Skeletal muscle tissue (tissue), 4 donors: ENCODE results near the gene CLBA1. TPM values are rescaled to one million over a fixed set of nuclear protein-coding genes. Genes with fewer than 3 reads are reported as not detected.
A peak's percentile ranks its signal among the peaks of the same experiment; 100 is the strongest.

Experiments
- H3K27ac ChIP-seq: one replicate; pipeline ENCODE4 v1.7.0; 2013; ENCODE audit warnings: mild to moderate bottlenecking, low read depth, low read length, inconsistent platforms
- H3K27me3 ChIP-seq, 3 donors: one replicate each; pipeline ENCODE4 v1.7.0; 2013; ENCODE audit warnings: low read length in 3 of 3; ENCODE audit not compliant: control insufficient read depth in 3 of 3, insufficient read depth in 3 of 3
- H3K36me3 ChIP-seq, 3 donors: one replicate each; pipeline ENCODE4 v1.7.0; 2013; ENCODE audit warnings: low read length in 3 of 3; ENCODE audit not compliant: control insufficient read depth in 3 of 3, insufficient read depth in 3 of 3
- H3K4me1 ChIP-seq, 3 donors: one replicate each; pipeline ENCODE4 v1.7.0; 2013; ENCODE audit warnings: low read length in 3 of 3, mild to moderate bottlenecking in 3 of 3; ENCODE audit not compliant: control insufficient read depth in 3 of 3, insufficient read depth in 3 of 3
- H3K4me3 ChIP-seq, 3 donors: one replicate each; pipeline ENCODE4 v1.7.0; 2013; ENCODE audit warnings: low read length in 3 of 3
- H3K9ac ChIP-seq, 3 donors: one replicate each; pipeline ENCODE4 v1.7.0; 2013; ENCODE audit warnings: low read length in 3 of 3, mild to moderate bottlenecking in 3 of 3, moderate library complexity in 2 of 3, low read depth in 1 of 3
- H3K9me3 ChIP-seq, 3 donors: one replicate each; pipeline ENCODE4 v1.7.0; 2013; ENCODE audit warnings: low read length in 3 of 3; ENCODE audit not compliant: control insufficient read depth in 3 of 3
- total RNA-seq: library from RNA; depleted of rRNA; stranded (reverse); fragments of >200 nt; gene quantifications from one replicate; pipeline ENCODE4 v1.2.3, GENCODE V29; 2014
- donor health status: Osteomylitis.

Gene CLBA1
- total RNA-seq: 2.1 TPM

DNA sequence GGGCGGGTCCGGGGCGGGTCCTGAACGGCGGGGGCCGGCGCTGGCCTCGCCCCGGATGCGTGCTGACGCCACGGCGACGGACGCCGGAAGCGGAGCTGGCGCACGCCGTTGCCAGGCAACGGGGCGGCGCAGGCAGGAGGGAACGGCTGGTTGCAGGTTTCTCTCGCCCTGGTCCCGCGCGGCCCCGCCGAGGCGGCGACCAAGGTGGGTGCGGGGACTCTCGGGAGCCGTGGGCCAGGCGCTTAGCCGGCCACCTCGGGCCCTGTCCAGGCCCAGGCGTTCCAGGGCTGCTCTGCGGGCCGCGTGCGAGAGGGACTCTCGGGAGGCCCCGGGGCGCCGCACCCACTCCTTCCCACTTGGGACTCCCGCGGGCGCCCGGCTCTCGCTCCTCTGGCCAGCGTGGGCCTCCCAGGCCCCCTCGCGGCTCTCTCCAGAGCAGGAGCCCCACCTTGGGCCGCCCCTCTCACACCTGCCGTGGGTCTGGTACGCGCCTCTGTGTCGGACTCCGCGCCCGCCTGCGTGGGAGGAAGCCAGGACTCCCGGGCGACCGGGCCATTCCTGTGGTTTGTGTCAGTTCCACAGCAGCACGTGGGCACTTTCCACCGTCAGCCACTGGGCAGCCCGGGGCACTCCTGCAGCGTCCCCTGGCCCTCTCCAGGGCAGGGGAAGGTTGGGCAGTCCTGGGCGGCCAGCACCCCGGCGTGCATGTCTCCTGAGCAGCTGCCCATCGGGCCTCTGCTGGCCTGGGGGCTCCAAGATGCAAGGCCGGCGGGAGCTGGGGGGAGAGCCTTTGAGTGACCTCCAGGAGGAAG lies at the start of gene CLBA1:
CLBA1 (plus strand) TSS at position 114 of the 812 bp plus-strand sequence; CDS start at position 758, 644 bp downstream.
- H3K36me3 ChIP-seq: peaks cover 0 to 2% (median 0%) of the 10 kb centered on the region in 3 donors
- peaks cover 10 to 14% (median 14%) of the 10 kb centered on the region in 3 donors for H3K4me1 ChIP-seq
- H3K9me3 ChIP-seq: no peaks in the 10 kb centered on the region
- H3K27me3 ChIP-seq: no peaks in the 10 kb centered on the region
- peak within 1 kb of the TSS; percentile 68 to 79 (median 72) for H3K9ac ChIP-seq
- peak within 1 kb of the TSS; percentile 59 to 73 (median 72) for H3K4me3 ChIP-seq
- H3K27ac ChIP-seq: no peak within 1 kb of the TSS

- Histone ChIP-seq H3K27me3 (peaks cover 20 to 36% (median 35%) of the 10 kb centered on the region in 3 donors), H3K4me1 (peaks cover 0 to 6% (median 4%) of the 10 kb centered on the region in 3 donors), H3K9me3 (no peaks in the 10 kb centered on the region), H3K9ac (no peak overlapping the region), H3K36me3 (peaks cover 0 to 4% (median 0%) of the 10 kb centered on the region in 3 donors), H3K27ac (no peak overlapping the region), H3K4me3 (no peak overlapping the region)
These were observed 49.6 kb upstream of the CLBA1 start for GRCh38 chr14:104935955-104936354.

DNA sequence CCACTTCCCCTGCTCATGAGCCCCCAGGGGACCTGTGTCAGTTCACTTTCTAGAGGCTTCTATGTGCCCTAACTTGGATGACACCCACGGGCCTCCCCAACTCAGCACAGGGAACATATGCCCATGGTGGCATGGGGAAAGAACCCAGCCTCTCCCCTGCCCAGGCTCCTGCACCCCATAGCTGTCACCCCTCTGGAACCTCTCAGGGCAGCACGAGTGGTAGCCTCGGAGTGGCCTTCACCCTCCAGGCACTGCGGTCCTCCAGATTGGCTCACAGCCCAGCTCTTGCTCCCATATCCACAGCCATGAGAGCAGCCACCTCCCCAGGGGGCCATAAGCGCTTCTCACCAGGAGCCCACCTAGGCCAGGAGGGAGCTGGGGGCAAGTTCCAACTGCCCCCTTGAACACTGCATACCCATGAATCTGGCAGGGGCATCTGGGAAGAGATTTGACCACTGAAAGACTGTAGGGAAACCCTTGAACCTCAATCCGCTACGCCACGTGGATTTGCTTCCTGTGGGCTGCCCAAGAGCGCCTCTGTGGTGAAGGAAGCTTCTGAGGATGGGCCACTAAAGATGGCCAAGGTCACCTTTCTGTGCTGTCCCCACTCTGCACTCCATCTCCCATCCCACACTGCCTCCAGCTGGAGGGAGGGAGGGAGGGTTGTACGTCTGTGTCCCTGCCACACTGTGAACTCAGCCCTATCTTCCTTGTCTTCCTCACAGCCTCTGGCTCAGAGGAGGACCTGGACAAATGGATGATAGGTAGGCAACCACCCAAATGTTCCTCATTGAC lies 49.0 kb upstream of the CLBA1 start:
- H3K27me3 ChIP-seq: peaks cover 20 to 36% (median 35%) of the 10 kb centered on the region in 3 donors
- no peak overlapping the region for H3K4me3 ChIP-seq
- no peak overlapping the region for H3K27ac ChIP-seq
- peaks cover 0 to 4% (median 0%) of the 10 kb centered on the region in 3 donors for H3K36me3 ChIP-seq
- peaks cover 0 to 6% (median 4%) of the 10 kb centered on the region in 3 donors for H3K4me1 ChIP-seq
- no peak overlapping the region for H3K9ac ChIP-seq
- H3K9me3 ChIP-seq: no peaks in the 10 kb centered on the region

GRCh38 chr14:104937161-104937560 lies 48.4 kb upstream of the CLBA1 start:
- no peaks in the 10 kb centered on the region for H3K9me3 ChIP-seq
- H3K9ac ChIP-seq: no peak overlapping the region
- H3K27ac ChIP-seq: no peak overlapping the region
- no peak overlapping the region for H3K4me3 ChIP-seq
- peaks cover 22 to 34% (median 33%) of the 10 kb centered on the region in 3 donors for H3K27me3 ChIP-seq
- H3K4me1 ChIP-seq: peaks cover 0 to 6% (median 4%) of the 10 kb centered on the region in 3 donors
- peaks cover 0 to 4% (median 0%) of the 10 kb centered on the region in 3 donors for H3K36me3 ChIP-seq

- Histone ChIP-seq H3K4me3 (no peak overlapping the region), H3K27me3 (peaks cover 24 to 28% (median 27%) of the 10 kb centered on the region in 3 donors), H3K36me3 (peaks cover 0 to 4% (median 0%) of the 10 kb centered on the region in 3 donors), H3K9ac (no peak overlapping the region), H3K27ac (no peak overlapping the region), H3K9me3 (no peaks in the 10 kb centered on the region), H3K4me1 (peaks cover 0 to 2% (median 2%) of the 10 kb centered on the region in 3 donors)
These were observed 47.8 kb upstream of the CLBA1 start for GRCh38 chr14:104937694-104938365.

GRCh38 chr14:104938436-104938835 lies 47.2 kb upstream of the CLBA1 start:
- Histone ChIP-seq H3K27me3 (peaks cover 24 to 28% (median 27%) of the 10 kb centered on the region in 3 donors), H3K9ac (no peak overlapping the region), H3K4me3 (no peak overlapping the region), H3K4me1 (peaks cover 0 to 2% (median 0%) of the 10 kb centered on the region in 3 donors), H3K9me3 (no peaks in the 10 kb centered on the region), H3K27ac (no peak overlapping the region), H3K36me3 (peaks cover 0 to 4% (median 0%) of the 10 kb centered on the region in 3 donors)

DNA sequence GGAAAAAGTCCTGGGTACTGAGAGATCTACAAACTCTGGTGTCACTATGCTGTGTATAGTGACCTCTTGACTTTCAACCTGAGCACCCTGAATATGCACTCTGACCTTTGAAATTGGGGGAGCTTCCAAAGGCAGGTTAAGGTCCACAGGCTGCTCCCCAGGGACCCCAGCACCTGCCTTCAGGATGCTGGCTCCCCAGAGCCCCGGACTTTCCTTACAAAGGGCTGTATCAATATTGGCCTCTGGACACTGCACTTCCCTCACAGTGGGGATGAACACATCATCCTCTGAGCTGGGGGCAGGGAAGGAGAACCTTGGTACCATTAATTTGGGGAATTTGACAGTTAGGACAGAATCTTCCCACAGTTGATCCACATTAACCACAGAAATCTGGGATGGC lies 46.6 kb upstream of the CLBA1 start:
- Histone ChIP-seq H3K9ac (no peak overlapping the region), H3K36me3 (peaks cover 0 to 4% (median 0%) of the 10 kb centered on the region in 3 donors), H3K27me3 (peaks cover 24 to 28% (median 27%) of the 10 kb centered on the region in 3 donors)

GRCh38 chr14:104939666-104940410 lies 45.8 kb upstream of the CLBA1 start:
- peaks cover 0 to 4% (median 0%) of the 10 kb centered on the region in 3 donors for H3K36me3 ChIP-seq
- no peaks in the 10 kb centered on the region for H3K9me3 ChIP-seq
- peaks cover 18 to 28% (median 24%) of the 10 kb centered on the region in 3 donors for H3K27me3 ChIP-seq
- H3K4me3 ChIP-seq: no peak overlapping the region
- no peak overlapping the region for H3K27ac ChIP-seq
- H3K9ac ChIP-seq: no peak overlapping the region
- no peaks in the 10 kb centered on the region for H3K4me1 ChIP-seq

More for the DNA sequence above, 46.6 kb upstream of the CLBA1 start:
- no peak overlapping the region for H3K4me3 ChIP-seq
- no peaks in the 10 kb centered on the region for H3K9me3 ChIP-seq
- H3K4me1 ChIP-seq: peaks cover 0 to 2% (median 0%) of the 10 kb centered on the region in 3 donors
- H3K27ac ChIP-seq: no peak overlapping the region
